IMR-90 (cell line): ENCODE measurements around the gene ITSN2. TPM values are rescaled to one million over a fixed set of nuclear protein-coding genes. Genes with fewer than 3 reads are reported as not detected.

Experiments used
- ATAC-seq: fragments of 200-7000 bp; cut with Tn5 transposase; 2 replicates; pipeline ENCODE4 v1.9.1; 2020; ENCODE audit warnings: low read depth, mild to moderate bottlenecking, moderate library complexity
- BruUV-seq: library from RNA; stranded (reverse); fragments of 400-500 nt; replicated peaks from 2 replicates; lab custom pipeline; 2021; lab: Mats Ljungman, UMichigan
- CTCF ChIA-PET: fragments of 300-600 bp; formaldehyde crosslinking; extraction: SDS; loops from one replicate; lab custom pipeline; 2021; ENCODE audit warnings: antibody characterized with exemption; lab: Yijun Ruan, JAX
- POLR2A ChIA-PET: fragments of 300-600 bp; sonication (Branson Sonifier 250); formaldehyde crosslinking; loops from one replicate; lab custom pipeline; 2022; ENCODE audit warnings: antibody characterized with exemption; ENCODE audit not compliant: unreplicated experiment; lab: Charles Lee
- DNase-seq: peaks from one replicate; pipeline ENCODE4 v3.0.0; 2013
- H2AFZ ChIP-seq: replicated peaks from 2 replicates; pipeline ENCODE3; 2013; ENCODE audit warnings: low read length, mild to moderate bottlenecking; ENCODE audit not compliant: poor library complexity
- H2AK5ac ChIP-seq: 2 replicates; pipeline ENCODE4 v1.6.1; 2013; ENCODE audit warnings: low read depth, low read length, inconsistent platforms
- H2AK9ac ChIP-seq: replicated peaks from 2 replicates; pipeline ENCODE3; 2013; ENCODE audit warnings: mild to moderate bottlenecking, low read depth, low read length, moderate library complexity; ENCODE audit not compliant: poor library complexity
- H2BK120ac ChIP-seq: 2 replicates; pipeline ENCODE4 v1.6.1; 2013; ENCODE audit warnings: low read depth, low read length, inconsistent platforms
- H2BK15ac ChIP-seq: 3 replicates; pipeline ENCODE4 v1.6.1; 2013; ENCODE audit warnings: low read depth, low read length, inconsistent platforms
- H2BK20ac ChIP-seq: 2 replicates; pipeline ENCODE4 v1.6.1; 2013; ENCODE audit warnings: low read depth, mild to moderate bottlenecking, inconsistent platforms, low read length, moderate library complexity
- H2BK5ac ChIP-seq: 2 replicates; pipeline ENCODE4 v1.6.1; 2013; ENCODE audit warnings: mild to moderate bottlenecking, low read depth, low read length, inconsistent platforms; ENCODE audit not compliant: poor library complexity, severe bottlenecking
- H3K14ac ChIP-seq: replicated peaks from 2 replicates; pipeline ENCODE4 v1.6.1; 2013; ENCODE audit warnings: low read depth, low read length, inconsistent platforms
- H3K18ac ChIP-seq: 2 replicates; pipeline ENCODE4 v1.6.1; 2013; ENCODE audit warnings: low read depth, low read length, control low read depth
- H3K23ac ChIP-seq: 2 replicates; pipeline ENCODE4 v1.6.1; 2013; ENCODE audit warnings: low read depth, low read length, inconsistent platforms
- H3K27ac ChIP-seq: 2 replicates; pipeline ENCODE4 v1.5.1; 2013; ENCODE audit warnings: mild to moderate bottlenecking, control low read depth, low read length; ENCODE audit not compliant: insufficient read depth
- H3K27me3 ChIP-seq: 2 replicates; pipeline ENCODE4 v1.6.1; 2013; ENCODE audit warnings: low read length; ENCODE audit not compliant: control insufficient read depth, insufficient read depth
- H3K36me3 ChIP-seq: 2 replicates; pipeline ENCODE4 v1.6.1; 2013; ENCODE audit warnings: low read length, mixed read lengths; ENCODE audit not compliant: control insufficient read depth, insufficient read depth
- H3K4ac ChIP-seq: 2 replicates; pipeline ENCODE4 v1.6.1; 2013; ENCODE audit warnings: low read depth, low read length, inconsistent platforms
- H3K4me1 ChIP-seq: 2 replicates; pipeline ENCODE4 v1.6.1; 2013; ENCODE audit warnings: low read length, mixed read lengths; ENCODE audit not compliant: control insufficient read depth, insufficient read depth
- H3K4me2 ChIP-seq: 2 replicates; pipeline ENCODE4 v1.6.1; 2013; ENCODE audit warnings: low read depth, mild to moderate bottlenecking, control low read depth, low read length, moderate library complexity
- H3K4me3 ChIP-seq: 2 replicates; pipeline ENCODE4 v1.5.1; 2013; ENCODE audit warnings: low read depth, mild to moderate bottlenecking, control low read depth, low read length, moderate library complexity; ENCODE audit not compliant: insufficient read depth
- H3K56ac ChIP-seq: 2 replicates; pipeline ENCODE4 v1.6.1; 2013; ENCODE audit warnings: low read length, inconsistent platforms; ENCODE audit not compliant: insufficient read depth; ENCODE audit errors: extremely low read depth
- H3K79me1 ChIP-seq, 2 experiments: 2 replicates each; pipeline ENCODE4 v1.6.1; 2013; ENCODE audit warnings: low read length in 2 of 2, inconsistent platforms in 1 of 2, low read depth in 1 of 2
- H3K9ac ChIP-seq: 2 replicates; pipeline ENCODE4 v1.6.1; 2013; ENCODE audit warnings: low read depth, low read length, control low read depth
- H3K9me1 ChIP-seq: 2 replicates; pipeline ENCODE4 v1.6.1; 2013; ENCODE audit warnings: low read length, inconsistent platforms; ENCODE audit not compliant: insufficient read depth
- H3K9me3 ChIP-seq: 2 replicates; pipeline ENCODE4 v1.6.1; 2013; ENCODE audit warnings: low read length; ENCODE audit not compliant: control insufficient read depth, insufficient read depth
- H4K20me1 ChIP-seq: 2 replicates; pipeline ENCODE4 v1.6.1; 2013; ENCODE audit warnings: low read length, inconsistent platforms; ENCODE audit not compliant: insufficient read depth
- H4K5ac ChIP-seq: 2 replicates; pipeline ENCODE4 v1.6.1; 2013; ENCODE audit warnings: mild to moderate bottlenecking, low read depth, low read length, control low read depth
- H4K8ac ChIP-seq, 2 experiments: 2 replicates each; pipeline ENCODE4 v1.6.1; 2013; ENCODE audit warnings: low read depth in 2 of 2, low read length in 2 of 2, control low read depth in 1 of 2, inconsistent platforms in 1 of 2
- H4K91ac ChIP-seq: 2 replicates; pipeline ENCODE4 v1.6.1; 2013; ENCODE audit warnings: low read depth, low read length, inconsistent platforms; ENCODE audit not compliant: insufficient read depth
- BHLHE40 ChIP-seq: fragments of 150-350 bp; IDR thresholded peaks from 2 replicates; pipeline ENCODE4 v1.6.1; 2016; ENCODE audit warnings: mild to moderate bottlenecking, low read depth, low read length
- CEBPB ChIP-seq: IDR thresholded peaks from 2 replicates; pipeline ENCODE4 v1.6.1; 2012; ENCODE audit warnings: low read depth, low read length, improper control_type of control experiment
- CTCF ChIP-seq: conservative IDR thresholded peaks from 2 replicates; pipeline ENCODE4 v1.5.1; 2012; ENCODE audit warnings: mild to moderate bottlenecking, low read depth, low read length, improper control_type of control experiment
- ELK1 ChIP-seq: fragments of 150-350 bp; IDR thresholded peaks from 2 replicates; pipeline ENCODE4 v1.6.1; 2016; ENCODE audit warnings: low read depth, mild to moderate bottlenecking, low read length, moderate library complexity, borderline replicate concordance
- FOS ChIP-seq: fragments of 150-350 bp; IDR thresholded peaks from 2 replicates; pipeline ENCODE4 v1.6.1; 2016; ENCODE audit warnings: low read depth, low read length
- MAFK ChIP-seq: IDR thresholded peaks from 2 replicates; pipeline ENCODE4 v1.6.1; 2012; ENCODE audit warnings: low read depth, low read length, improper control_type of control experiment
- MAZ ChIP-seq: IDR thresholded peaks from 2 replicates; pipeline ENCODE4 v1.6.1; 2012; ENCODE audit warnings: low read depth, mild to moderate bottlenecking, low read length, improper control_type of control experiment, moderate library complexity, borderline replicate concordance
- MXI1 ChIP-seq: IDR thresholded peaks from 2 replicates; pipeline ENCODE4 v1.6.1; 2012; ENCODE audit warnings: low read depth, mild to moderate bottlenecking, low read length, moderate library complexity, borderline replicate concordance
- RAD21 ChIP-seq: IDR thresholded peaks from 2 replicates; pipeline ENCODE4 v1.6.1; 2012; ENCODE audit warnings: low read length, improper control_type of control experiment
- RCOR1 ChIP-seq: IDR thresholded peaks from 2 replicates; pipeline ENCODE4 v1.6.1; 2012; ENCODE audit warnings: mild to moderate bottlenecking, low read length, improper control_type of control experiment; ENCODE audit not compliant: insufficient replicate concordance
- RFX5 ChIP-seq: IDR thresholded peaks from 2 replicates; pipeline ENCODE4 v1.8.0; 2012; ENCODE audit warnings: low read depth, mild to moderate bottlenecking, low read length, moderate library complexity
- SMC3 ChIP-seq: fragments of 150-350 bp; IDR thresholded peaks from 2 replicates; pipeline ENCODE4 v1.6.1; 2016; ENCODE audit warnings: low read depth, mild to moderate bottlenecking, antibody characterized with exemption, low read length, moderate library complexity
- WGBS, 2 experiments: methylation state at CpG; one replicate each; pipeline versions ENCODE4 v1.1.5 to v1.1.7; 2013; ENCODE audit warnings: missing lambda C conversion rate in 2 of 2; ENCODE audit not compliant: insufficient read length in 1 of 2; ENCODE audit errors: extremely low coverage in 2 of 2; 5-methylcytosine and 5-hydroxymethylcytosine counted together
- dilution Hi-C: fragments of 300-500 bp; cut with HindIII; formaldehyde crosslinking; loops from one replicate; pipeline ENCODE4 v1.14.3; 2018; ENCODE audit warnings: low sequenced_read_pairs; ENCODE audit not compliant: unreplicated experiment
- in situ Hi-C: fragments of 300-500 bp; cut with MboI; formaldehyde crosslinking; loops from 3 replicates; pipeline ENCODE4 v1.14.3; 2019; ENCODE audit warnings: low sequenced_read_pairs, inconsistent platforms, mixed read lengths
- intact Hi-C: fragments of 100-400 bp; cut with micrococcal nuclease; formaldehyde crosslinking; loops from 2 replicates; pipeline ENCODE4 v1.10.0; 2022
- polyA plus RNA-seq, 3 experiments: library from polyadenylated mRNA; depleted of rRNA; stranded (reverse); fragments of >200 nt; gene quantifications; 2 replicates each; pipeline ENCODE4 v1.2.3, GENCODE V29; 2012; ENCODE audit warnings: low replicate concordance in 1 of 3
- total RNA-seq: library from RNA; depleted of rRNA; stranded (reverse); fragments of >200 nt; gene quantifications from 2 replicates; pipeline ENCODE4 v1.2.3, GENCODE V29; 2012
- TF ChIP-seq, protein P1 (sequence below): fragments of 150-350 bp; IDR thresholded peaks from 2 replicates; pipeline ENCODE4 v1.6.1; 2017; ENCODE audit warnings: mild to moderate bottlenecking, antibody characterized with exemption, low read length, low read depth

Gene ITSN2
- total and polyA plus RNA-seq, 2 of the 4 experiments (the other 2 are of a cell fraction): 10.7 to 17.2 TPM

GRCh38 chr2:24365826-24366225, 5.5 kb upstream of the ITSN2 start:
- POLR2A ChIA-PET: no interaction called here
- no peak overlapping the region for H3K18ac ChIP-seq
- H2BK120ac ChIP-seq: no peak overlapping the region
- intact Hi-C loops: no loop called here
- no peaks in the 10 kb centered on the region for H3K9me3 ChIP-seq
- CTCF ChIA-PET: no interaction called here
- DNase-seq: no peak
- ATAC-seq: no peak
- no TSS peak for BruUV-seq
- H3K36me3 ChIP-seq: no peaks in the 10 kb centered on the region
- no CpG with 5 or more reads among the region's 5 CpGs for WGBS, 2 experiments
- H2AK9ac ChIP-seq: no peak overlapping the region
- no peak overlapping the region for H2AK5ac ChIP-seq
- no peaks in the 10 kb centered on the region for H4K20me1 ChIP-seq
- no peak overlapping the region for H4K91ac ChIP-seq
- H3K23ac ChIP-seq: no peak overlapping the region
- no peak overlapping the region for H2BK5ac ChIP-seq
- dilution Hi-C loops: no loop called here
- peaks cover 0 to 4% of the 10 kb centered on the region in 2 experiments; a peak in 1 of 4 replicates for H3K79me1 ChIP-seq
- no peak for TF ChIP-seq FOS
- no peak for TF ChIP-seq RCOR1
- no peak for TF ChIP-seq CTCF
- no peak for TF ChIP-seq BHLHE40
- TF ChIP-seq MAZ: no peak
- no peak for TF ChIP-seq RFX5
- TF ChIP-seq SMC3: no peak
- no peak for TF ChIP-seq ELK1
- TF ChIP-seq MAFK: no peak
- no peak for TF ChIP-seq CEBPB
- TF ChIP-seq, protein P1, sequence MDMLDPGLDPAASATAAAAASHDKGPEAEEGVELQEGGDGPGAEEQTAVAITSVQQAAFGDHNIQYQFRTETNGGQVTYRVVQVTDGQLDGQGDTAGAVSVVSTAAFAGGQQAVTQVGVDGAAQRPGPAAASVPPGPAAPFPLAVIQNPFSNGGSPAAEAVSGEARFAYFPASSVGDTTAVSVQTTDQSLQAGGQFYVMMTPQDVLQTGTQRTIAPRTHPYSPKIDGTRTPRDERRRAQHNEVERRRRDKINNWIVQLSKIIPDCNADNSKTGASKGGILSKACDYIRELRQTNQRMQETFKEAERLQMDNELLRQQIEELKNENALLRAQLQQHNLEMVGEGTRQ: no peak
- no peak for TF ChIP-seq RAD21
- no peak for TF ChIP-seq MXI1
- H2AFZ ChIP-seq: no peak overlapping the region
- H3K9ac ChIP-seq: no peak overlapping the region
- no peaks in the 10 kb centered on the region; the same call in 1 of the 2 replicates for H3K27me3 ChIP-seq
- no peak overlapping the region for H2BK20ac ChIP-seq
- H3K14ac ChIP-seq: no peak overlapping the region
- no peak overlapping the region for H2BK15ac ChIP-seq
- no peak overlapping the region for H3K56ac ChIP-seq
- H4K8ac ChIP-seq: no peak overlapping the region
- H3K4me2 ChIP-seq: no peak overlapping the region
- peaks cover 3% of the 10 kb centered on the region; the same call in 1 of the 2 replicates for H3K9me1 ChIP-seq
- no peak overlapping the region for H3K4me3 ChIP-seq
- no peak overlapping the region for H3K27ac ChIP-seq
- H3K4me1 ChIP-seq: no peaks in the 10 kb centered on the region
- in situ Hi-C loops: no loop called here
- no peak overlapping the region for H4K5ac ChIP-seq
- H3K4ac ChIP-seq: no peak overlapping the region
